Heart left ventricle (tissue), 16 donors: Measurements from ENCODE around the gene COL23A1. TPM values are rescaled to one million over a fixed set of nuclear protein-coding genes. Genes with fewer than 3 reads are reported as not detected.
A peak's percentile ranks its signal among the peaks of the same experiment; 100 is the strongest.

Experiments
- ATAC-seq, 4 donors: fragments of 200-7000 bp; cut with Tn5 transposase; one replicate each; pipeline ENCODE4 v1.9.1; 2020 to 2022; ENCODE audit warnings: moderate library complexity in 4 of 4, mild to moderate bottlenecking in 3 of 4, moderate number of reproducible peaks in 1 of 4
- DNase-seq, 5 donors: peaks; one replicate each; pipeline ENCODE4 v3.0.0-alpha.2; 2020
- H3K27ac ChIP-seq, 12 donors: fragments of 200-600 bp; sonication (generic) in 4 of 12; one replicate each; pipeline versions ENCODE4 v1.5.0 to v1.8.0; 2016 to 2022; ENCODE audit warnings: mild to moderate bottlenecking in 2 of 12
- H3K27me3 ChIP-seq, 9 donors: fragments of 200-600 bp; sonication (generic) in 2 of 9; one replicate each; pipeline versions ENCODE4 v1.5.1 to v1.8.0; 2016 to 2022; ENCODE audit warnings: mild to moderate bottlenecking in 3 of 9
- H3K36me3 ChIP-seq, 9 donors: fragments of 200-600 bp; sonication (generic) in 2 of 9; one replicate each; pipeline versions ENCODE4 v1.5.0 to v1.8.0; 2018 to 2022; ENCODE audit warnings: mild to moderate bottlenecking in 2 of 9
- H3K4me1 ChIP-seq, 12 donors: fragments of 200-600 bp; sonication (generic) in 4 of 12; one replicate each; pipeline versions ENCODE4 v1.5.0 to v1.8.0; 2016 to 2022; ENCODE audit warnings: mild to moderate bottlenecking in 3 of 12
- H3K4me3 ChIP-seq, 12 donors: fragments of 200-600 bp; sonication (generic) in 4 of 12; one replicate each; pipeline versions ENCODE4 v1.5.0 to v1.8.0; 2017 to 2022; ENCODE audit warnings: mild to moderate bottlenecking in 9 of 12, moderate library complexity in 4 of 12
- H3K9me3 ChIP-seq, 12 donors: fragments of 200-600 bp; sonication (generic) in 4 of 12; one replicate each; pipeline versions ENCODE4 v1.5.0 to v1.8.0; 2016 to 2022; ENCODE audit warnings: mild to moderate bottlenecking in 1 of 12
- POLR2A ChIP-seq, 2 donors: fragments of 450-650 bp; IDR thresholded peaks; one replicate each; pipeline ENCODE4 v1.6.1; 2017; ENCODE audit warnings: antibody characterized with exemption in 2 of 2, mild to moderate bottlenecking in 2 of 2, moderate library complexity in 2 of 2
- WGBS, 4 donors: extraction: QIAGEN DNeasy Blood & Tissue Kit in 2 of 4; methylation state at CpG; one replicate each; pipeline versions ENCODE4 v1.1.5 to v1.1.7; 2013 to 2018; 5-methylcytosine and 5-hydroxymethylcytosine counted together
- intact Hi-C, 10 donors: fragments of 100-400 bp; cut with DNase I; formaldehyde crosslinking; loops; one replicate each; pipeline versions ENCODE4 v1.11.1 to v1.14.2; 2022
- polyA plus RNA-seq, 2 donors: library from polyadenylated mRNA; stranded (reverse); fragments of 200-250 nt; gene quantifications; one replicate each; pipeline ENCODE4 v1.2.3, GENCODE V29; 2013
- total RNA-seq, 9 donors: library from RNA; depleted of rRNA in 2 of 9; stranded (reverse); fragments of >200 nt in 2 of 9; fragmentation: NEBNext Ultra II Directional in 3 of 9; extraction: Animal tissue kit (Norgen Biotek cat#: 25700) in 3 of 9; gene quantifications; one replicate each; pipeline versions ENCODE4 v1.1.0 to v1.2.4, GENCODE V29; 2016 to 2023
- TF ChIP-seq, protein P1 (sequence below), 12 donors: fragments of 200-600 bp; sonication (generic) in 4 of 12; IDR thresholded peaks; one replicate each; pipeline versions ENCODE4 v1.5.0 to v1.8.0; 2018 to 2022; ENCODE audit warnings: antibody characterized with exemption in 12 of 12, mild to moderate bottlenecking in 5 of 12
- donor health status: ischemic (EF 13 %, LVEDD 7.1; RV severe dilation, severe dysfunction).
- donor health status: healthy with polysubstance abuse.
- donor health status: DM: no; HTN: yes; CAD: no.
- donor health status: DM: no; HTN: no; CAD: no.
- donor health status: ischemic (EF 25% LVEDD 6.9; RV normal size, moderate dysfunction).
- donor health status: ischemic (EF 25% LVEDD 5.7; RV mildly dilated, moderate dysfunction).
- donor health status: healthy.
- donor health status: DM: yes; HTN: yes; CAD: no.
- donor health status: ischemic (EF 35%, LVEDD 5.7; RV mildly dilated, moderate dysfunction).
- donor health status: nonischemic (EF 11% LVEDD 7.7; RV severe dilation, severe dysfunction).
- donor health status: DM: yes; HTN: yes; CAD: no.
- donor health status: PGD.
- donor health status: ischemic (EF 29% LVEDD 5.4; RV normal size, mild dysfunction).
- donor health status: nonischemic (EF 23%, LVEDD 6.1; RV moderate dilation, normal function).

Gene COL23A1
- total and polyA plus RNA-seq, 11 donors, result 6.0 to 33.0 (median 18.8) TPM

GRCh38 chr5:178581621-178582020, 8.6 kb downstream of the COL23A1 start:
- no peaks in the 10 kb centered on the region for H3K9me3 ChIP-seq
- no peaks in the 10 kb centered on the region for H3K36me3 ChIP-seq
- no peak overlapping the region for H3K4me3 ChIP-seq
- DNase-seq, result no peak
- no peak for ATAC-seq
- H3K27ac ChIP-seq, result no peak overlapping the region
- peaks cover 0 to 6% (median 0%) of the 10 kb centered on the region in 12 donors for H3K4me1 ChIP-seq
- no peak for TF ChIP-seq POLR2A (IDR thresholded peaks at IDR 0.05)
- TF ChIP-seq, protein P1, sequence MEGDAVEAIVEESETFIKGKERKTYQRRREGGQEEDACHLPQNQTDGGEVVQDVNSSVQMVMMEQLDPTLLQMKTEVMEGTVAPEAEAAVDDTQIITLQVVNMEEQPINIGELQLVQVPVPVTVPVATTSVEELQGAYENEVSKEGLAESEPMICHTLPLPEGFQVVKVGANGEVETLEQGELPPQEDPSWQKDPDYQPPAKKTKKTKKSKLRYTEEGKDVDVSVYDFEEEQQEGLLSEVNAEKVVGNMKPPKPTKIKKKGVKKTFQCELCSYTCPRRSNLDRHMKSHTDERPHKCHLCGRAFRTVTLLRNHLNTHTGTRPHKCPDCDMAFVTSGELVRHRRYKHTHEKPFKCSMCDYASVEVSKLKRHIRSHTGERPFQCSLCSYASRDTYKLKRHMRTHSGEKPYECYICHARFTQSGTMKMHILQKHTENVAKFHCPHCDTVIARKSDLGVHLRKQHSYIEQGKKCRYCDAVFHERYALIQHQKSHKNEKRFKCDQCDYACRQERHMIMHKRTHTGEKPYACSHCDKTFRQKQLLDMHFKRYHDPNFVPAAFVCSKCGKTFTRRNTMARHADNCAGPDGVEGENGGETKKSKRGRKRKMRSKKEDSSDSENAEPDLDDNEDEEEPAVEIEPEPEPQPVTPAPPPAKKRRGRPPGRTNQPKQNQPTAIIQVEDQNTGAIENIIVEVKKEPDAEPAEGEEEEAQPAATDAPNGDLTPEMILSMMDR (IDR thresholded peaks at IDR 0.05), result no peak
- peaks cover 0 to 23% (median 9%) of the 10 kb centered on the region in 9 donors for H3K27me3 ChIP-seq
- WGBS, 4 donors, result 83 to 86% (median 83%) methylated on average over 3 of the region's 3 CpGs
- intact Hi-C loops, result loop anchor here in 1 of 10 donors (10.0 kb wide), 1 partner anchor 297 kb away; no protein-coding TSS in a partner anchor

DNA sequence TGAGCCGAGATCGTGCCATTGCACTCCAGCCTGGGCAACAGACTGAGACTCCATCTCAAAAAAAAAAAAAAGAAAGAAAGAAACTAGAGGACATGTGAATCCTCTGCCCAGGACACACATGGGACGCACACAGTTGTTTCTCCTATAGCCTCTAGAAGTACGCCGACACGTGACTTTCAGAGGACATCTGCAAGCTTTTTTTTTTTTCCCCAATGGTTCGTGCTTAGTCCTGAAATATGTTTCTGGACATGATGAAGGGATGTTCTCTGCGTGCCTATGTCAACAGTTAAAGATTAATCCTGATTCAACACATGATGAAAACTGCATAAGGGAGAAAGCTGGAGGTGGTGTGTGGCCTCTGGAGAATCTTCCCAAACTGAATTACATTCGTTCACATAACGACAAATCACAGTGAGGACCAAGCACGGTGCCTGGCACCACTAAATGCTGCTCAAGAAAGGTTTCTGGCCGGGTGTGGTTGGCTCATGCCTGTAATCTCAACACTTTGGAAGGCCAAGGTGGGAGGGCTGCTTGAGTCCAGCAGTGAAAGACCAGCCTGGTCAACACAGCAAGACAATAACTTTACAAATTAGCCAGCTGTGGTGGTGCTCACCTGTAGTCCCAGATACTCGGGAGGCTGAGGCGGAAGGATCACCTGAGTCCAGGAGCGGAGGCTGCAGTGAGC, 9.8 kb downstream of the COL23A1 start:
- TF ChIP-seq POLR2A (IDR thresholded peaks at IDR 0.05), result no peak
- TF ChIP-seq, protein P1 (IDR thresholded peaks at IDR 0.05), result no peak
- Histone ChIP-seq H3K36me3 (no peaks in the 10 kb centered on the region), H3K27ac (no peak overlapping the region), H3K4me3 (no peak overlapping the region), H3K27me3 (peaks cover 0 to 35% (median 9%) of the 10 kb centered on the region in 9 donors), H3K9me3 (no peaks in the 10 kb centered on the region), H3K4me1 (peaks cover 0 to 11% (median 0%) of the 10 kb centered on the region in 12 donors)
- DNase-seq (no peak), ATAC-seq (no peak)
- intact Hi-C loops, result loop anchor here in 1 of 10 donors (10.0 kb wide), 1 partner anchor 296 kb away; no protein-coding TSS in a partner anchor
- 86 to 90% (median 87%) methylated on average over 15 of the region's 15 CpGs for WGBS, 4 donors

DNA sequence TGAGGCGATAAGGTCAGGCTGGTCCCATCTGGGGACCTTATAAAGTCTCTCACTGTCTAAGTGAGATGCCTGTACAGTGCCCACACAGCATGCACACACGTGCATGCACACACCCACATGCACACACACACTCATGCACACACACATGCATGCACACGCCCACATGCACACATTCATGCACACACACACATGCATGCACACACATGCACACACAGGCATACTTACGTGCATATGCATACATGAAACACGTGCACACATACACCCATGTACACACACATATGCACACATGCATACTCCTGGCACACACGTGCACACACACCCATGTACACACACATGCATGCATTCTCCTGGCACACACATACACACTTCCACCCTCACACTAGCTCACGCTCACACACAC, 12.2 kb downstream of the COL23A1 start:
- 83 to 90% (median 87%) methylated on average over 6 to 7 of the region's 7 CpGs for WGBS, 4 donors
- Histone ChIP-seq H3K4me3 (no peak overlapping the region), H3K9me3 (no peaks in the 10 kb centered on the region), H3K36me3 (no peaks in the 10 kb centered on the region), H3K4me1 (peaks cover 0 to 19% (median 0%) of the 10 kb centered on the region in 12 donors), H3K27me3 (peaks cover 0 to 37% (median 9%) of the 10 kb centered on the region in 9 donors), H3K27ac (no peak overlapping the region)
- ATAC-seq (no peak), DNase-seq (no peak)
- TF ChIP-seq, protein P1 (IDR thresholded peaks at IDR 0.05), result no peak
- TF ChIP-seq POLR2A (IDR thresholded peaks at IDR 0.05), result no peak
- intact Hi-C loops, result no loop called here

GRCh38 chr5:178577376-178577839, 12.8 kb downstream of the COL23A1 start:
- peaks cover 0 to 37% (median 9%) of the 10 kb centered on the region in 9 donors for H3K27me3 ChIP-seq
- H3K4me3 ChIP-seq, result peak overlapping the region in 9 of 12 donors; percentile 22 to 52 (median 42)
- H3K9me3 ChIP-seq, result peaks cover 0 to 5% (median 0%) of the 10 kb centered on the region in 12 donors
- no peak for TF ChIP-seq POLR2A (IDR thresholded peaks at IDR 0.05)
- TF ChIP-seq, protein P1 (IDR thresholded peaks at IDR 0.05), result no peak
- peak overlapping the region in 2 of 12 donors; percentile 20 to 34 for H3K27ac ChIP-seq
- no peaks in the 10 kb centered on the region for H3K36me3 ChIP-seq
- DNase-seq (no peak), ATAC-seq (peak in 2 of 4 donors; percentile 17 to 20)
- H3K4me1 ChIP-seq, result peaks cover 0 to 21% (median 0%) of the 10 kb centered on the region in 12 donors
- WGBS, 4 donors, result 36 to 68% (median 49%) methylated on average over 14 to 31 of the region's 31 CpGs
- intact Hi-C loops, result no loop called here
